HL-60/S4 (cell line): ENCODE data around the gene PAFAH1B2.

ENCODE experiments used
- in situ Hi-C: fragments of 300-500 bp; cut with MboI; formaldehyde crosslinking; loops from 2 replicates; pipeline ENCODE4 v1.14.3; 2022; ENCODE audit warnings: low sequenced_read_pairs

PAFAH1B2 gene

GRCh38 chr11:117187799-117188481 lies 43.9 kb downstream of the PAFAH1B2 start:
- in situ Hi-C loops: no loop called here

- in situ Hi-C loops: no loop called here
Measured at GRCh38 chr11:117188620-117189081, 44.6 kb downstream of the PAFAH1B2 start.

- in situ Hi-C loops: no loop called here
Measured at GRCh38 chr11:117189191-117189940, 45.3 kb downstream of the PAFAH1B2 start.

GRCh38 chr11:117189941-117190544 lies 46.0 kb downstream of the PAFAH1B2 start:
- in situ Hi-C loops: no loop called here

- in situ Hi-C loops: no loop called here
Measured at GRCh38 chr11:117191680-117192400, 47.8 kb downstream of the PAFAH1B2 start.

GRCh38 chr11:117192401-117192875 lies 48.4 kb downstream of the PAFAH1B2 start:
- in situ Hi-C loops: no loop called here

- in situ Hi-C loops: no loop called here
Measured at GRCh38 chr11:117193130-117194020, 49.3 kb downstream of the PAFAH1B2 start.

- in situ Hi-C loops: no loop called here
Measured at GRCh38 chr11:117194267-117194666, 50.2 kb downstream of the PAFAH1B2 start.

GRCh38 chr11:117195258-117195657 lies 51.2 kb downstream of the PAFAH1B2 start:
- in situ Hi-C loops: no loop called here

- in situ Hi-C loops: no loop called here
Measured at GRCh38 chr11:117195761-117196160, 51.7 kb downstream of the PAFAH1B2 start.

- in situ Hi-C loops: no loop called here
Measured at GRCh38 chr11:117197006-117197405, 52.9 kb downstream of the PAFAH1B2 start.

- in situ Hi-C loops: no loop called here
Measured at GRCh38 chr11:117197516-117198456, 53.7 kb downstream of the PAFAH1B2 start.

- in situ Hi-C loops: no loop called here
Measured at GRCh38 chr11:117198613-117199012, 54.5 kb downstream of the PAFAH1B2 start.

GRCh38 chr11:117199053-117199915 lies 55.2 kb downstream of the PAFAH1B2 start, which contains the start of gene TAGLN:
TAGLN (plus strand) TSS chr11:117199370; CDS start chr11:117203014, 3,644 bp downstream.
- in situ Hi-C loops: no loop called here

GRCh38 chr11:117199916-117200812 lies 56.1 kb downstream of the PAFAH1B2 start:
- in situ Hi-C loops: no loop called here

- in situ Hi-C loops: no loop called here
Measured at GRCh38 chr11:117200813-117201657, 56.9 kb downstream of the PAFAH1B2 start.
